GM19455 (cell line): ENCODE measurements around the gene LRP6.
"Not testable (repeated sequence)": the region's sequence is repeated elsewhere in the genome, so short reads cannot be mapped to it uniquely, and the experiment has no call there.

Source experiments
- ATAC-seq: cut with Tn5 transposase; IDR thresholded peaks from one replicate; pipeline ENCODE4 v1.9.1; 2021; ENCODE audit not compliant: unreplicated experiment

Gene LRP6

GRCh38 chr12:12127304-12127703 lies 139.5 kb downstream of the LRP6 start:
- no peak for ATAC-seq

GRCh38 chr12:12126551-12126950 lies 140.3 kb downstream of the LRP6 start:
- ATAC-seq, result no peak

GRCh38 chr12:12123036-12123604 lies 143.7 kb downstream of the LRP6 start:
- ATAC-seq, result no peak

- no peak for ATAC-seq
Measured at GRCh38 chr12:12121061-12121460, 145.8 kb downstream of the LRP6 start.

GRCh38 chr12:12116677-12117076 lies 150.2 kb downstream of the LRP6 start:
- ATAC-seq, result no peak

DNA sequence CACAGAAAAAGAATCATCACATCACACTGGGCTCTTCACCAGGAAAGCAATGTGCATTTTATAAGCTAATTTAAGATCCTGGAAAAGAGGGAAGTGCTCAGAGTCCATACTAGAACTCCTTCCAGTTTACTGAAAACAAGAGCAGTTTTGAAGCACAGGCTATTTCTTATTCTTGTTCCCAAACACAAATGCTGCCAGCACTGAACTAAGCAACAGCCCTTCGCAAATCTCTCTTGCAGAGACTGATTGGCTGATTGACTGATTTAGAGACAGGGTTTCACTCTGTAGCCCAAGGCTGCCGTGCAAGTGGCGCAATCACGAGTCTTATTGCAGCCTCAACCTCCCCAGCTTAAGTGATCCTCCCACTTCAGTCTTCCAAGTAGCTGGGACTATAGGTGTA lies 151.3 kb downstream of the LRP6 start:
- no peak for ATAC-seq

- ATAC-seq, result not testable (repeated sequence)
Measured at GRCh38 chr12:12110923-12111555, 155.8 kb downstream of the LRP6 start.

DNA sequence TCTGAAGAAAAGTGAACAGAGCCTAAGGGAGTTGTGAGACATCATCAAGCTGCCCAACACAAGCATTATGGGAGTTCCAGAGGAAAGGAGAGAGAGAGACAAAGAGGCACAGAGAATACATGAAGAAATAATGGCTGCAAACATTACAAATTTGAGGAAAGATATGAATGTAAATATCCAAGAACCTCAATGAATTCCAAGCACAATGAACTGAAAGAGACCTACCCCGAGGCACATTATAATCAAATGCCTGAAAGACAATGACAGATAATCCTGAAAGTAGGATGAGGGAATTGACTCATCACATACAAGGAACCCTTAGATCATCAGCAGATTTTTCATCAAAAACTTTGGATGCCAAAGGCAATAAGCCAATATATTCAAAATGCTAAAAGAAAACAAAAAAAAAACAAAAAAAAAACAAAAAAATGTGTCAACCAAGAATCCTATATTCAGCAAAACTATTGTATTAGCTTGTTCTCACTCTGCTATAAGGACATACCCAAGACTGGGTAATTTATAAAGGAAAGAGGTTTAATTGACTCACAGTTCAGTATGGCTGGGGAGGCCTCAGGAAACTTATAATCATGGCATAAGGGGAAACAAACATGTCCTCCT lies 158.3 kb downstream of the LRP6 start:
- no peak for ATAC-seq

GRCh38 chr12:12107678-12108077 lies 159.2 kb downstream of the LRP6 start:
- no peak for ATAC-seq

DNA sequence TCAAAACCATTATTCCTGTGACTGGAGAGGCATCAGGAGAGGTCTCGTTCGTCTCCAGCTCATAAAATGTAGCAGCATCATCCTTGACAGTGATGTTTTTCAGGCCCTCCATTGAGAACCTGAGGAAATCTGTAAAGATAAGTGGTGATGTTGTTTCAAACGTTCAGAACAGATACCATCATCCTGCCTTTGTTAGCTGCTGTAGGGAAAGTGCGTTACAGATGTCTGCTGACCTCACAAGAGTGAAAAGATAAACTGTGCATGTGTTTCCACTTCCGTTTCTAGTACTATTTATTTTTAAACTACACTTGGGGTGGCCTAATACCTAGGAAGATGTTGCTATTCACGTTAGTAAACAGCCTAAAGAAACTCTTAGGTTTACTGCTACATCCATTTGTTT lies 167.7 kb downstream of the LRP6 start:
- no peak for ATAC-seq

- ATAC-seq, result no peak
Measured at GRCh38 chr12:12098691-12099015, 168.2 kb downstream of the LRP6 start.

- no peak for ATAC-seq
Measured at GRCh38 chr12:12097891-12098690, 168.8 kb downstream of the LRP6 start.

DNA sequence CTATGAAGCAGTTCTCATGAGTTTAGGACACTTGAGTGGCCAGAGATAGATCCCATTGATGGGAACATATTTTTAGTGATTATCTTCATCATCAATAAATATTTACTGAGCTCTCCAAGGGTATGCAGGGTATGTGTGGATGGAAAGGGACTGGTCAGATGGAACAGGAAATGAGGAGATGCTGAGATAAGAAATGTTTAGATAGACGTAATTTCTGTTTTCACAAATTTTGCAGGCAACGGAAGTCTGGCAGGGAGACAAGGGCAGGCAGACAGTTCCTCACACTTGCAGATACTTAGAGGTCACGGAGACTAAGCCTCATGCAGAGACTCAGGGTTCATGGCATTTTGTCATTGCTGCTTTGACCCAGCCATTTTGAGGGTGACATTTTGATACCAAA lies 171.8 kb downstream of the LRP6 start:
- no peak for ATAC-seq

DNA sequence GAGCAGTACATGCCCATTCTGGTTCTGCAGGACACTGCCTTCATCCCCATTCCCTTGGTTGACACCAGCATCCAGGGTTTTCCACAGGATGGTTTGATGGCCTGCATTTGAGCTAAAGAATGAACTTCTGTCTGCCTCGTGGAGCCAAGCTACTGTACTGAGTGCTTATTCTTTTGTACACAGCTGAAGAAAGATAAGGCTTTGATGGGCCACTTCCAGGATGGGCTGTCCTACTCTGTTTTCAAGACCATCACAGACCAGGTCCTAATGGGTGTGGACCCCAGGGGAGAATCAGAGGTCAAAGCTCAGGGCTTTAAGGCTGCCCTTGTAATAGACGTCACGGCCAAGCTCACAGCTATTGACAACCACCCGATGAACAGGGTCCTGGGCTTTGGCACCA lies 172.4 kb downstream of the LRP6 start:
- no peak for ATAC-seq

- ATAC-seq, result no peak
Measured at GRCh38 chr12:12091977-12092663, 174.7 kb downstream of the LRP6 start.

- ATAC-seq, result no peak
Measured at GRCh38 chr12:12091071-12091470, 175.8 kb downstream of the LRP6 start.

- no peak for ATAC-seq
Measured at GRCh38 chr12:12088761-12089160, 178.1 kb downstream of the LRP6 start.

DNA sequence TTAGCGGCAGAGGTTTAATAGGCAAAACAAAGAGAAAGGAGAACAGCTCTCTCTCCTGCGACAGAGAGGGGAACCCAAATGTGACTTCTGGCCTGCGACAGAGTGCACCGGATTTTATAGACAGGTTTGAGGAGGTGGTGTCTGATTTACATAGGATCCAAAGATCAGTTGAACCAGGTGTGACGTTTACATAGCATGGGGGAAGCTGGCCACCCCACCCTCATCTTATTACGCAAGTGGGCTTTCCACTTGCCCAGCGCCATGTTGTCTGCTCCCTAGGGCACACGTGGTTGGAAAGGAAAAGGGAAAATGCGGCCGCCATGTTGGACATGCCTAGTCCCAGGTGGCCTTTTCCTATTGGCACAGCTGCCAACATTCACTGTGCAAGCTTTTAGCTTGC lies 178.7 kb downstream of the LRP6 start:
- ATAC-seq, result no peak

DNA sequence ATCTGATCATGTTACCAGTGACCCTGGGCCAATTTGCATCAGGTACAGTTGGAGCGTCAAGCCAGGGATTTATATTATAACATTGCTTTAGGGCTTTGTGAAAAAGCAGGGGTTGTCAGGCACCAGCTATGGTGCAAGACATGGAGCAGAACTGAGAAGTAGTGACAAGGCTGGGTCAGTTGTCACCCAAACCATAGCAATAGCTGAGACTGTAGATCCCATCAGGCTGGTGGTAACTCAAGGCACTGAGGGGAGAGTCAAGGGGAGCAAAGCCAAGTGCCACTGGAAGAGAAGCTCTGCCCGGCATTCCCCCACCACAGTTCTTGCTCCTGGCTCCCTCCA lies 179.2 kb downstream of the LRP6 start:
- ATAC-seq, result no peak

- ATAC-seq, result no peak
Measured at GRCh38 chr12:12086973-12087692, 179.7 kb downstream of the LRP6 start.

GRCh38 chr12:12086362-12086761 lies 180.5 kb downstream of the LRP6 start:
- ATAC-seq, result no peak
